ENCODE measurements around the gene COL16A1. TPM values are rescaled to one million over a fixed set of nuclear protein-coding genes. Genes with fewer than 3 reads are reported as not detected.

COL16A1 gene
- total RNA-seq, 2 donors from 2014 or later, result 7.4 to 9.9 TPM

- Histone ChIP-seq H3K36me3 (ENCODE audit: control insufficient read depth, insufficient read depth, low read length) (no peaks in the 10 kb centered on the region), H3K27ac (ENCODE audit: low read depth, low read length) (no peak overlapping the region), H3K4me3 (ENCODE audit: low read length) (no peak overlapping the region), H3K9me3 (ENCODE audit: control insufficient read depth, low read length) (no peaks in the 10 kb centered on the region), H3K4me1 (ENCODE audit: control insufficient read depth, insufficient read depth, low read length) (no peaks in the 10 kb centered on the region), H3K9ac (ENCODE audit: extremely low read depth, low read length, poor library complexity, severe bottlenecking) (no peak overlapping the region), H3K27me3 (ENCODE audit: control insufficient read depth, insufficient read depth, low read length, poor library complexity, severe bottlenecking) (no peaks in the 10 kb centered on the region)
- no peaks in the 10 kb centered on the region for H3K36me3 Mint-ChIP-seq (ENCODE audit: low read depth)
- no peak overlapping the region for H3K4me3 Mint-ChIP-seq
- TF ChIP-seq CTCF (conservative IDR thresholded peaks at IDR 0.05), result no peak
- DNase-seq, result no peak
- no peaks in the 10 kb centered on the region for H3K4me1 Mint-ChIP-seq
- H3K27ac Mint-ChIP-seq, result no peak overlapping the region
- H3K27me3 Mint-ChIP-seq (ENCODE audit: insufficient read depth), result no peaks in the 10 kb centered on the region
- WGBS, 2 experiments (ENCODE audit: insufficient coverage in 1 of 2, insufficient read length in 1 of 2), result 90 to 93% methylated on average over 12 of the region's 12 CpGs
- no peaks in the 10 kb centered on the region for H3K9me3 Mint-ChIP-seq
Observed at GRCh38 chr1:31697369-31697984, 6.3 kb downstream of the COL16A1 start.

GRCh38 chr1:31696242-31696641 is 7.6 kb downstream of the COL16A1 start:
- H3K9me3 ChIP-seq (ENCODE audit: control insufficient read depth, low read length), result no peaks in the 10 kb centered on the region
- no peaks in the 10 kb centered on the region for H3K36me3 ChIP-seq (ENCODE audit: control insufficient read depth, insufficient read depth, low read length)
- no peak overlapping the region for H3K4me3 Mint-ChIP-seq
- no peaks in the 10 kb centered on the region for H3K4me1 Mint-ChIP-seq
- H3K36me3 Mint-ChIP-seq (ENCODE audit: low read depth), result no peaks in the 10 kb centered on the region
- H3K9me3 Mint-ChIP-seq, result no peaks in the 10 kb centered on the region
- 95 to 96% methylated on average over 4 of the region's 4 CpGs for WGBS, 2 experiments (ENCODE audit: insufficient coverage in 1 of 2, insufficient read length in 1 of 2)
- no peak overlapping the region for H3K4me3 ChIP-seq (ENCODE audit: low read length)
- no peak for TF ChIP-seq CTCF (conservative IDR thresholded peaks at IDR 0.05)
- H3K27me3 Mint-ChIP-seq (ENCODE audit: insufficient read depth), result no peaks in the 10 kb centered on the region
- H3K27ac Mint-ChIP-seq, result no peak overlapping the region
- no peak overlapping the region for H3K27ac ChIP-seq (ENCODE audit: low read depth, low read length)
- no peak for DNase-seq
- no peaks in the 10 kb centered on the region for H3K27me3 ChIP-seq (ENCODE audit: control insufficient read depth, insufficient read depth, low read length, poor library complexity, severe bottlenecking)
- H3K9ac ChIP-seq (ENCODE audit: extremely low read depth, low read length, poor library complexity, severe bottlenecking), result no peak overlapping the region
- H3K4me1 ChIP-seq (ENCODE audit: control insufficient read depth, insufficient read depth, low read length), result no peaks in the 10 kb centered on the region

- no peaks in the 10 kb centered on the region for H3K36me3 Mint-ChIP-seq (ENCODE audit: low read depth)
- WGBS, 2 experiments (ENCODE audit: insufficient coverage in 1 of 2, insufficient read length in 1 of 2), result 88 to 100% methylated on average over 2 to 5 of the region's 5 CpGs
Observed at GRCh38 chr1:31695327-31695726, 8.5 kb downstream of the COL16A1 start.

More at GRCh38 chr1:31695327-31695726, 8.5 kb downstream of the COL16A1 start:
- Histone ChIP-seq H3K9me3 (ENCODE audit: control insufficient read depth, low read length) (no peaks in the 10 kb centered on the region), H3K4me3 (ENCODE audit: low read length) (no peak overlapping the region), H3K4me1 (ENCODE audit: control insufficient read depth, insufficient read depth, low read length) (no peaks in the 10 kb centered on the region), H3K9ac (ENCODE audit: extremely low read depth, low read length, poor library complexity, severe bottlenecking) (no peak overlapping the region), H3K27me3 (ENCODE audit: control insufficient read depth, insufficient read depth, low read length, poor library complexity, severe bottlenecking) (no peaks in the 10 kb centered on the region), H3K36me3 (ENCODE audit: control insufficient read depth, insufficient read depth, low read length) (no peaks in the 10 kb centered on the region), H3K27ac (ENCODE audit: low read depth, low read length) (no peak overlapping the region)
- H3K27ac Mint-ChIP-seq, result no peak overlapping the region
- H3K9me3 Mint-ChIP-seq, result no peaks in the 10 kb centered on the region
- H3K27me3 Mint-ChIP-seq (ENCODE audit: insufficient read depth), result no peaks in the 10 kb centered on the region
- H3K4me1 Mint-ChIP-seq, result no peaks in the 10 kb centered on the region
- no peak overlapping the region for H3K4me3 Mint-ChIP-seq
- no peak for TF ChIP-seq CTCF (conservative IDR thresholded peaks at IDR 0.05)
- DNase-seq, result no peak

Data from endodermal cell (in vitro differentiated cells).